Adrenal gland (tissue), 5 donors: ENCODE data around the gene MXRA8.

ENCODE experiments used
- CTCF ChIP-seq, 6 experiments: fragments of 450-650 bp in 4 of 6; fragments of 200-600 bp in 2 of 6; sonication (generic) in 1 of 6; IDR thresholded peaks; 1 replicate in 5 of 6; 2 replicates in 1 of 6; pipeline versions ENCODE4 v1.5.1 to v1.8.0; 2016 to 2021; ENCODE audit warnings: antibody characterized with exemption in 6 of 6, mild to moderate bottlenecking in 2 of 6, moderate library complexity in 1 of 6
- POLR2A ChIP-seq, 2 donors: fragments of 450-650 bp; IDR thresholded peaks; one replicate each; pipeline ENCODE4 v1.6.1; 2017; ENCODE audit warnings: antibody characterized with exemption in 2 of 2, mild to moderate bottlenecking in 2 of 2, moderate library complexity in 1 of 2
- donor health status: DM: no; HTN: no; CAD: no.

GRCh38 chr1:1338278-1338677, 20.1 kb downstream of the MXRA8 start:
- no peak for TF ChIP-seq POLR2A (IDR thresholded peaks at IDR 0.05)
- TF ChIP-seq CTCF (IDR thresholded peaks at IDR 0.05) = no peak
